T1000 (cell line): ENCODE results near the gene FOXP1.

ENCODE experiments used
- DNase-seq: peaks from one replicate; lab custom pipeline; 2025; ENCODE audit warnings: mixed read lengths; lab: John Stamatoyannopoulos, UW

Gene FOXP1

DNA sequence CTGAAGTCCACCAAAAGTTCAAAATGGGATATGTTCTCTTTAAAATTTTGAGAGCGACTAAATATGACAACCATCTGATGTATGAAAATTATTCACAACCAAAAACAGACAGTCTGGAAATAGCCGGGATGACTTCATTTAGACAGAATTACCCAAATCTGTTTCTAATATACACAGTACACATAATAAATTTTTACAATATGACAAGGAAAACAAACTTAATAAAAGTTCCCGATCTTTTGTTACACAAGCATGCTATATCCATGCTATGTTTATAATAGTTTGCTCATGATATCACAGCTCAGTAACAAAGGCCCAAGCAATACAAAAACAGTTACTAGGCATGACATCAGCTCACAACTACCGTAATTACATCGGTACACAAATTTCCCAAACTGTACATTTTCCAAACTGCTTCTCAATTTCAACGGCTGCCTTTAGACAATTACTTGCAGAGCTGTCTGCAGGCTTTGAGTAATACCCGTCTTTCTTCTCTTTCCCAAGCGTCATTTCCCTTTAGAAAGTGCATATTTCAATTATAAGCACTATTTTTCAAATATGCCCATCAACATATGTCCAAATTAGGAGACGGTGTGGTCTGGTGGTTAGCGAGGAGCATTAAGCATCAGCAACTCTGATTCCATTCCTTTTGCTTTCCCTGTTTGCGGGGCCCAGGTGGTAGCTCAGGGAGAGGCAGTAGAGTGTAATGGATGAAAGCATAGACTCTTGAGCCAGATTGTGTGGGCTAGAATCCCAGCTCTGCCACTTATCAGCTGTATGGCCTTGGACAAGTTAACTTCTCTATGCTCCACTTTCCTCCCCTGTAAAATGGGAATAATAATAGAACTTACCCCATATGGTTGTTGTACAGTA lies 481.2 kb downstream of the FOXP1 start:
- no peak for DNase-seq

DNA sequence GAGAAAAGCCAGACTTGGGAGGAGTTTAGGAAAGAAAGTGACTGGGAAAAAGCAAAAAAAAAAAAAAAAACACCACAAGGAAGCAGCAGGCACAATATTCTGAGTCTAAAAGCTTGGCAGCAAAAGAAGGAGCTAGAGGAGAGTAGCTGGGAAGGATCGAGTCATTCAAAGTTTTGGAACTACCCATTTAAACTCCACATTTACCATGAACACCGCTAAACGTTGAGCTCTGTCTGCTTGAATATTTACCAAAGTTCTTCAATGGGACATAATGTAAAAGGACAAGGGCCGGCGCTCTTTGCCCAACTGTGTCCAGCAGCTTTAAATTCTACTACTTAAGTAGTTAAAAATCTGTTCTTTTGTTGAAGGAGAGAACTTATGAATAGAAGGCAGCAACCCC lies 481.9 kb downstream of the FOXP1 start:
- DNase-seq = no peak

DNA sequence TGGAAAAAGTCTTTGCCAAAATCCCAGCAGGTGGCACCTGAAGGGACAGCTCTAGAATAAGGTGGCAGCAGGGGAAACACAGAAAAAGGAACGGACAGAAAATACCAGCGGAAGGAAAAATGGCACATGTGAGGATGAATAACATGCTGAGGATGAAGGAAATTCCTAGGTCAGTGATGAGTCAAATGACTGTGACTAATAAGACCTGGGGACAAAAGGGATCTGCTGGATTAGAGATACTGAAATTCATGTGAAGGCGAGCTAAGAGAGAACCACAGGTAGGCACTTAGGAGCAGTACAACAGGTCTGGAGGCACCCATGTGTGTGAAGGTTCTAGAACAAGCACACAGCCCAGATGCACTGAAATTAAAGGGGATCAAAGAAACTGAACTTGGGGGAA lies 482.5 kb downstream of the FOXP1 start:
- DNase-seq = peak; percentile 49

DNA sequence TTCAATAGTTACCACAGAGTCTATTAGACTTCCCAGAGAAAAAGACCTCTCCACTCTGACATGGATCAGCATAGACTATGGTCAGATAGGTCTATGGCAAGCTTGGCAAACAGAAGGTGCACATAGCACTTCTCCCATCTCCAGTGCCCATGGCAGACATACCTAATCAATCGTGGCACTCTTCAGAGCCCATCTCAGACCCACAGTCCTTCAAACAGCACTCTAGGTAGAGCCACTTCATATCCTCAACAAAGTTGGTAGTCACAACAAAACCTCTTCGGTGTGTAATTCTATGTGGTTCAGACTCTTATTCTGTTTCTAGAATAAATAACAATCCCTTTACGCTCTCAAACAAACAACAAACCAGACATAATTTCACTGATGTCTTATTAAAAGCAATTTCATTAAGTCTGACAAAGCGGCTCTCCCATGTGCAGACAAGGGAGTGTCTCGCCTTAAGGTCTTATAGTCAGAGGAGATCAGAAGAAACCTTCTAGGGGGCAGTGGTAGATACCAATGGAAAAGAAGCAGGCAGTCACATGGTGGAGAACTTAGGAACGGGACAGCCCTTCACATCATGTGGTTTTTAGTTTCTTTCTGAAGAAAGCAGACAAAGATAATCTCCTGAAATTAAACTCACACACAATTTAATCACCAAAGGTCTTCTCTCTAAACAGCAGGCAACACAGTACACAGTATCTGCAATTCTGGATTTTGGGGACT lies 483.4 kb downstream of the FOXP1 start:
- DNase-seq = no peak

DNA sequence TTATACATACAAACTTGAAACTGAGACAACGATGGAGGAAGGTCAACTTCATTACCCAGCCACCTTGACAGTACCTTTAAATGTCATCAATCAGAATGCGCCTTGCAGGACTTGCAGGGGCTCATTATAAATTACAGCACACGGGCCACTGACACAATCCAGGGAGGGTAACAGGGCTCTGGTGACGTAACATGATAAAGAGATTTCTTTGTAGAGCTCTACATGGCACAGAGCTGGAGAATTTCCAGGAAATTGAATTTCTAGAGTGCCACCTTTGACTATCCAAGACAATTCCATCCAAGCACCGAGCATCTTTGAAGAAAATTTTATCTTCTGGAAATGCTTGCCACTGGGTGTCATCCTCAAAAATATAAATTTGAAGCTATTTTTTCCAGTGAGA lies 486.0 kb downstream of the FOXP1 start:
- DNase-seq = no peak

DNA sequence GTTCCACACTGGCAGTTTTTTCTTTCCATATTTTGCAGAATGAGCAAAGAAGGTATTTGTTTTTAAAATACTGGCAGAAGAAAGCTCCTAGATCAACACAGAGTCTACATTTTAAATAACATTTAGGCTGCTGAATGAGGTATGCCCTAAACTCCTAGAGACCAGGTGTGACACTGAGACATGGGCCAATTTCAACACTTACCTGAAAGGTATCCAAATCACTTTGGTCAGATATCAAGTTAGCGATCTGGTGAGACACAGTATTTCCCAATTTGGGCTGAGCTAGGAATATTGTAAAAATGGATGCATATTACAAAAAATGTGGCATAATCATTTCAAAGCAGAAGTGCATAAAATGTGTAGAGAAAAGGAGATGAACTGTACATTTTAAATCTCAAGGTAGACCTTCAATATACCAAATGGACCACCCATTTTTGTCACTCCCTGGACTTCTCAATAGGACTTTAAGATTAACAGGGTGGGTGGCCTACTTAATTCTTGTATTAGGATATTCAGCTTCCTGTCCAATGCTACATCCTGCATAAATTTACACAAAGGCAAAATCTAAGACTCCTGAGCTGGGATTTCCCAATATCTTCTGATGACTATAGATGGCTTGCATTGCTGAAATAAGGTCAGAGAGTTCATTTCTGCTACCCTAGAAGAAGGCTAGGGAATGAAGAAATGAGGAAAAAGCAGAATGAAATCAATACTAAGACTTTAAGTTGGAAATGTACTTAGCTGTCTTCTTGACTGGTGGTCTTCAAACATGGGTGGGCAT lies 487.8 kb downstream of the FOXP1 start:
- DNase-seq = no peak

DNA sequence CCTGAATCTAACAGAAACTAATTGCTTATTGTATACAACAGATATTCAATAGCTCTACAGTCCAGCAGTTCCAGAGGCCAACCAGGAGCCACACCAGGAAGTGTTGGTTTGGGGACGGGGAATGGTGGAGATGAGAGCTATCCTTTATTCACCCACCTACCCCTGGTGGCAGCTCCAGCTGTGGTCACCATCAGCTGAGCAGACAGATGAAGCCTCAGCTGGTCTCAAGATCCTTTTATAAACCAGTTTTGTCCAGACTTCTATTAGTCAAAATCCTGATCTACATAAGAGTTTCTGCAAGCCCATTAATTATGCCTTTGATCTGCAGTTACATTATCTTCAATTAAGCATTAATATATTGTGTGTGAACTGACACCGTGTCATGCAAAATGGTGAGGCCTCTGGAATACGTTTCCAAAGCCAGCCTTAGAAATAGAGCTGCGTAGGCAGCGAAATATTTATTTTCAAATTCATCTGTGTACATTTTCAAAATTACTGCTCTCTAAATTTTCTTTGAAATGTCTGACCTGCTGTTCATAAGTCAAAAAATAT lies 488.8 kb downstream of the FOXP1 start:
- DNase-seq = no peak

DNA sequence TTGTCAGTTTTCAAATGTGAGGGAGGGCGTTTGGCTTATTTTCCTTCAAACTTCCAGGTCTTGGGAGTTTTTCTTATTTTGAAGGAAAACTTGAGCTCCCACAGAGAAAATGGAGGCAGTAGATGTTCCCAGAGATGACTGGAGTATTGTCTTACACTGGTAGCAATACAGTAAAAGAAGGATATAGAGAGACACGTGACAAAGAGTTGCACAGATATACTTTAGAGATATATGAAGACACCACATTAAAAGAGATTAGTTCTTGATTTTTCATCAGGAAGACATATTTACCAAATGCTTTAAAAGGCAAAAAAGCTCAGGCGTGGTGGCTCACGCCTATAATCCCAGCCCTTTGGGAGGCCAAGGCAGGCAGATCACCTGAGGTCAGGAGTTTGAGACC lies 490.9 kb downstream of the FOXP1 start:
- DNase-seq = no peak

DNA sequence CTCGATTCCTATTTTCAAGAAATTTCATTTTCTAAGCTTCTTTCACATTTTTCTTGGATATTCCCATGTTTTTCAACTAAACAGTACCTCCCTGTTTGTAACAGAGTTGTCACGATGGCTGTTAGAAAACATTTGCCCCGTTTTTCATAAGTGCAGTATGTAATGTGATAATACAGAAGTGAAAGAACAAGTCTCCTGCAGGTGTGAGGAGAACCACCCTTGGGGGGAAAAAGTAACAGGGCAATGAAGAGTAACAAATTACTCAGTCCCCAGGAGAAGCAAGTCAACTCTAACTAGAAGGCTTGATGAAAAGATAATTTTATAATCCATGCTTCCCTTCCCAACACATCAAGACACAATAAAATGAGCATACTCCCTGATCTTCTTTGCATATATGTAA lies 493.3 kb downstream of the FOXP1 start:
- no peak for DNase-seq

DNA sequence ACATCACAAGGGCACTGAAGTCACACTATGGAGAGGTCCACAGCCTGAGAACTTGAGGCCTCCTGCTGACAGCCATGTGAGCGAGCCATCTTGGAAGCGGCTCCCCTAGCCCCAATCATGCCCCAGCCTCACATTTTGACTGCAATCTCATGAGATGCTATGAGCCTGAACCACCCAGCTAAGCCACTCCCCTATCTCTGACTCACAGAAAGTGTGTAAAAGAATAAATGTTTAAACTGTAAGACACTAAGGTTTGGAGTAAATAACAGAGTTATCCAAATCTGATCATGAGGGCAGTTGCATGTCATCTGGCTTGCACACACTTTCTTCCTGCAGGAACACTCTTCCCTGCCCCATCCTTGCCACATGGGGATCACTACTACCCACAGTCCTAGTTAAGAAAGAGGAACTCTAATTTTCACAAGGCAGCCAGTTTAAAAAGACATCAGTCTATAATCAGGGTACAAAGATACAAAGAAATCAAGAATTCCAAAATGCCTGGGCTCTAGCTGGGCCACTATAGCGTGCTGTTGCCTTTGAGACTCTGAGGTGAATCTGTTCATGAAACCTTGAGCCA lies 494.2 kb downstream of the FOXP1 start:
- no peak for DNase-seq

DNA sequence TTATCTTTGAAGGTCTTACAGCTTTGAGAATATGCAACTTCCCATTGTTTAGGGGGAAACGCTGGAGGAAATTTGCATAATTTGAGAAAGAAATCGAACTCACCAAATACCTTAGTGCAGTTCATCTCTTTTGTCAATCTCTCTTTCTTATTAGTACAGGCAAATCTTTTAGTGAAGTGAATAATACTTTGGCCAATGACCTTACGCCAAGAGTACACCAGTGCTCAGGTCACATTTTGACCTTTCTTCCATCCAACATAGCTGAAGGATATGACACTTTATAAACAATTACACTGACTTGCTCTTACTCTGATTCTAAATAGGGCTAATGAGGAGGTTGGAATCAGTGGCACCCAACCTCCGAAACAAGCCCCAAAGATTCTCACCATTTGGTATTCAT lies 494.8 kb downstream of the FOXP1 start:
- no peak for DNase-seq

DNA sequence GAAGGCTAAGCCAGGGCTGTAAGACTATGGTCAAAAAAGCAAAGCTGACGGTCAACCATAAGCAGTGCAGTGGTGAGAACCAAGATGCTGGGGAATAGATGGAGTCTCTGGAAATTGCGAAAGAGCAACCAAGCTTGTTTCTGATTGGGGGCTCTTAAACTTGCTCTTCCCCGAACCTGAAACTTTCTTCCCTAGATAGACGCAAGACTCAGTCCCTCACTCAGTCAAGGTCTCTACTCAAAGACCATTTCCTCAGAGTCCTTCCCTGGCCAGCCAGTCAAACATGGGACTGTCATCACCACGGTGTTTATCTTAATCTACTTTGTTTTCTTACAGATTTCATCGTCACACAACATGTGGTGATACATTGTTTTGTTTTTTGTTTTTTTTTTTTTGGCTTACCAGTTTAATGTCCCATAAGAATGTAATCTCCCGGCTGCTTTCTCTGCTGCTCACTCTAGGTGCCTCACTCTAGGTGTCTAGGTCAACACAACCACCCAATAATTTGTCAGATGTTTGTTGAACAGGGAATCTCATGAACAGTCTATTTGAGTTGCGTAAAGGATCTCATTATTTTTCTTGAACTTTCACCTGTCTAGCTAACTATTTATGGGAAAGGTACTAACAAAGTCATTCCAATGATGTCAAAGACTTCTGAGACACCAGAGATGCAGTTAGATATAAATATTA lies 495.4 kb downstream of the FOXP1 start:
- no peak for DNase-seq

DNA sequence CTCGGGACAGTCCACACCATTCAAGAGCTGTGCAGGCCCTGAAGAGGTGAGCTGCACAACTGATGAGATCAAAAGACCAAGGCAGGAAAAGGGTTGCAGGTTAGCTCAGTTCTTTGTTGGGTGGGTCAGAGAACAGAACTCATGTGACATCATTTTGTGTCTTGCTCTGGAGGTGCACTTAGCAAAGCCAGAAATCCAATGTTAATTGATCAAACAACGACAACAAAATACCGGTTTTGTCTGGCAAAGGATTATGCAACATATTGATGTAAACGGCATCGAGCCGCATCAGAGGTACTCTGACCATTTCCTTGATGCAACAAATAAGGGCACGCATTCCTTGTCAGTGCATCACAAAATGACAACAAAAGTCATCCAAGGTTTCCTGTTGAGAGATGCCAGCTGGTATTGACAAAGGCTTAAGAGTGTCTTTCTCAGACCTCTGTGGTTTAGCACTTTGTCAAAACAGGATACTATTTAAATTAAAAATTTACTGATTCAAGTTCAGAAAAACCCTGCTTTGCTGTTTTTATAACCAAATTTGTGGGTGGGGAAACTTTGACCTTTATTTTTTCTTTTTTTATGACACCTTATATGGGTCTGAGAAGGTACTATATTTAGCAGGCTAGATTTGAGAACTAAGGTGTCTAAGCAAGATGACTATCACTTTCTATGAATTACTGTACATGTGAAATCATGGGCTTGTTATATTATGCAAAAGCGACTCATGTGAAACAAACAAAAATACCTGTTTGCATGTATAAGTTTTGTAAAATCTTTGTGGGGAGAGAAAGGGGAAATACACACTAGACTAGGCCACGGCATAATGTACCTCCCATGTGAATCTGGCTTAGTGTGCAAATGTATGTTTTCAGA lies 496.1 kb downstream of the FOXP1 start:
- no peak for DNase-seq

DNA sequence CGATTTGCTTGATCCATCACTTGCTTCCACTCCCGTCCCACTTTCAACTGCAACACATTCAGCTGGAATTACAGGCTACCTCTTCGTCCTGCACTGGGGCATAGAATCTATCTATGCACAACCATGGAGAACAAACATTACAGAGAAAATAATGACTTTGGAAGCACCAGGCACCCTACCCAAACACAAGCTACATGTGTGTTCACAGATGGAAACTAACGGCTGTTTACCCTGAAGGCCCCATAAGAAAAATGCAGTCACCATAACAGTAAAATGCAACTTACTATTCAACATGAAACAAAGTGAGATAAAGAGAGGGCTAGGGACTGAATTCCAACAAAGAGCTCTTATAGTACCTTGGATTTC lies 496.8 kb downstream of the FOXP1 start:
- DNase-seq = no peak

DNA sequence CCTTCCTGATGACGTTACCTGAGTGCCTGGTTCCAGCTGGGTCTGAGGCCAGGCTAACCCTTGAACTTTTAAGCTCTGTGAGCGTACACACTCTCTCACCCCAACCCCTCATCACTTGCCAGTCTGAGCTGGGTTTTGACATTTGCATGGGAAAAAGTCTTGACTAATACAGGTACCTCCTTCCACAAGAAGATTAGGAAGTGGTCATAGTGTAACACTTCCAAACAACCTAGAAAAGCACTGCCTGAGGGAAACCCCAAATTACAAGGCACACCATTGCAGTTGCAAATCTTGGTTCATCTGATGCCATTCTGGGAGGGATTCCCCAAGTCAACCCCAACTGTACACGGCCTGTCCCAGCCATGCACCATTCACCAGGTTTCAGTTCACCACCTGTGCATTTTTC lies 499.8 kb downstream of the FOXP1 start:
- no peak for DNase-seq

DNA sequence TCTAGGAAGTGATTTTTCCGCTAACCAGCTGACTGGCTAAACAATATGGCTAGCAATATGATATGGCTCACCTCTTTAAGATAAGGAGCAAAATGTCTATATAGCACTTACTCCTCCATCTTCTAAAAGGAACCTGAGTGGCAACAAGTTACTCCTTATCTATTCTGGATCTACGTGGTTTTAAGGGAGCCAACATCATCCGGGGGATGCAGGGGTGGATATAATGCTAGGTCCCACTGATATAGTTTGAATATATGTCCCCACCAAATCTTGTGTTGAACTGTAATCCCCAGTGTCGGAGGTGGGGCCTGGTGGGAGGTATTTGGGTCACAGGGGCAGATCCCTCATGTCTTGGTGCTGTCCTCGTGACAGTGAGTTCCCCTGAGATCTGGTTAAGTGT lies 500.7 kb downstream of the FOXP1 start:
- DNase-seq = no peak

DNA sequence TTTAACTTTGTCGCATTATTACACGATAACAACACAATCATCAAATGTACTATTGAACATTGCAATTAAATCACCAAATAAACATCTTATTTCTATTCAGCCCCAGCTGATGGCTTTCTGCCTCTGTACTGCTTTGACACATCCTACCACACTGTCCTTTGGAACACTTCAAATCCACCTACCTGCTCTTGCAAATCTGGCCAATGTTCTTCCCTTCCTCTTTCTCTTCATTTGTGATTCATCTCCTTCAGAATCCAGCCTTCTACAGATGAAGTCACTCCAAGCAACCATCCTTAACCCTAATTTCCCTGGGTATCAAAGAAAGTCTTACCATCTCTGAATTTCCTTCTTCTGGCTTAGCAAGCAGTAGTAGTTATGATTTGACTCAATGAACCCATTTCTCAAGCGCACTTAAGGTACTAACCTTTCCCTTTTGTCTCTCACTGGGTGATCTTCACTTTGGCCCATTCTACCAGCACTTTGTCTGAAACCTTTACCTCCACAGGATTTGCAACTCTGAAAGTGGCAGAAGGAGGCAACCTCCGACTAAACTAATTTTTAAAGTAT lies 502.9 kb downstream of the FOXP1 start:
- DNase-seq = no peak

DNA sequence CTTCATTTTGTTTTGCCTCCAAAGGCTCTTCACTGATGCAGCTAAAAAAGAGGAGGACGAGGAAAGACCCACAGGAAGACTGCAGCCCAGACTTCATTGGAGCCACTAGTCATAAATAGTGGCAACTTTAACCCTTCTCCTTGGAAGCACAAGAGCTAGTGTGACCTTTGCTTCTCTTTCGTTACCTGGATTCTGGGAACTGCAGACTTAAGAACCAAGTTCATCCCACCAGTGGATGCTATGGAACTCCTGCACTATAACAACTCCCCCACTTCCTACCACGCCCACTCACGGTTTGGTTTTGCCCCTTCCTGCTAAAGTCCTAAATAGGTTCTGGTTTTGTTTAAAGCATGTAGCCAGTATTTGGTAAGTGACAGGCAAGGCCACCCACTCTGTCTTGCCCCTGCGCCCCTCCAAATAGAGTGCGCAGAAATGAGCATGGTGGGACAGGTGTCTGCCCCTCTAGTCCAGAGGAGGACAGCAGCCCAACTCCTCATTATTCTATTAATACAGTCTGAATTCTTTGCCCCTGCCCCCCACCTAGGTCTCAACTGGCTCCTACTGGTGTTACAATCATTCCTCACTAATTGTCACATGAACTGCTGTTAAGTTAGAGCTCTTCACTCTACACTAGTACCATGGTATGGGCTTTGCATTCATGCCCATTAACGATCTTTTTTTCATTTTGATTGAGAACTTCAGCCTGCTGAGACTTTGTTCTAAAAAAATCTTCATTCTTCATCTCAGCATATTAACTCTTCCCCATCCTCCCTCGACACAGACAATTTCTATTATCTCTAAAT lies 504.6 kb downstream of the FOXP1 start:
- no peak for DNase-seq

DNA sequence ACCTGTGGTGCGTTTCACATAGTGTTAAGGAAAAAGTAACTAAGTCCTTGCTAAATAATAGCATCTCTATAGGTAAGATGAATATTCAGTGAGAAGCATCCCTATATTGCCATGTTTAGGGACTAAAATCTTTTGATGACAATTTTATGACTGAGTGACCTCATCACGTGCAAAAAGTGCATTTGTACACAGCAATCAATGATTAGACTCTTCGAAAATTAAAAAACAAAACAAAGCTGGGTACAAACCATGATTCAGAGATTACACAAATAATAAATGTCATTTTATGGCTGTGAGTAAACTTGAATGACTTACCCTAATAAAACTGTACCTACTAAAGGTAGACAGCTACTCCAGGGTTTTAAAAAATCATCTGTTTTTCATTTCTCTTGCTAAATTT lies 505.3 kb downstream of the FOXP1 start:
- DNase-seq = no peak
